Kidney tubule cell (primary cell): Measurements from ENCODE around the gene DAGLA.
"Not testable (repeated sequence)": the region's sequence is repeated elsewhere in the genome, so short reads cannot be mapped to it uniquely, and the experiment has no call there.

Source experiments
- DNase-seq: peaks from one replicate; pipeline ENCODE4 v3.0.0-alpha.2; 2018; ENCODE audit warnings: low spot score

Gene DAGLA

GRCh38 chr11:61667684-61668305 lies 12.4 kb upstream of the DAGLA start:
- DNase-seq = no peak

GRCh38 chr11:61669417-61669816 lies 10.8 kb upstream of the DAGLA start:
- DNase-seq = no peak

- DNase-seq = no peak
These were observed 9.6 kb upstream of the DAGLA start for GRCh38 chr11:61670626-61671025.

GRCh38 chr11:61671527-61671926 lies 8.7 kb upstream of the DAGLA start:
- DNase-seq = peak; percentile 14

- not testable (repeated sequence) for DNase-seq
These were observed 6.2 kb upstream of the DAGLA start for GRCh38 chr11:61673946-61674467.

- DNase-seq = no peak
These were observed 4.4 kb upstream of the DAGLA start for GRCh38 chr11:61675826-61676225.

- no peak for DNase-seq
These were observed 895 bp upstream of the DAGLA start for GRCh38 chr11:61679296-61679695.

- DNase-seq = no peak
These were observed 531 bp downstream of the DAGLA start for GRCh38 chr11:61680622-61681221.

- peak; percentile 83 for DNase-seq
These were observed 2.0 kb downstream of the DAGLA start for GRCh38 chr11:61682093-61682732.

GRCh38 chr11:61682906-61683675 lies 2.9 kb downstream of the DAGLA start:
- DNase-seq = no peak

GRCh38 chr11:61683961-61684869 lies 4.0 kb downstream of the DAGLA start:
- no peak for DNase-seq

- no peak for DNase-seq
These were observed 4.9 kb downstream of the DAGLA start for GRCh38 chr11:61684870-61685616.

GRCh38 chr11:61685617-61685967 lies 5.4 kb downstream of the DAGLA start:
- DNase-seq = no peak

- DNase-seq = no peak
These were observed 5.9 kb downstream of the DAGLA start for GRCh38 chr11:61686066-61686465.

GRCh38 chr11:61686469-61686868 lies 6.3 kb downstream of the DAGLA start:
- no peak for DNase-seq

- DNase-seq = no peak
These were observed 7.2 kb downstream of the DAGLA start for GRCh38 chr11:61687420-61687819.

GRCh38 chr11:61688365-61689163 lies 8.4 kb downstream of the DAGLA start:
- DNase-seq = no peak

GRCh38 chr11:61689164-61689496 lies 8.9 kb downstream of the DAGLA start:
- DNase-seq = no peak

GRCh38 chr11:61690706-61691379 lies 10.7 kb downstream of the DAGLA start:
- DNase-seq = no peak
